Esophagus squamous epithelium (tissue), 5 donors: Measurements from ENCODE around the gene TCF15. TPM values are rescaled to one million over a fixed set of nuclear protein-coding genes. Genes with fewer than 3 reads are reported as not detected.

ENCODE experiments used
- DNase-seq: peaks from one replicate; lab custom pipeline; 2025; lab: John Stamatoyannopoulos, UW
- H3K27ac ChIP-seq, 4 donors: fragments of 200-600 bp; sonication (generic); one replicate each; pipeline ENCODE4 v1.5.1; 2016 to 2019; ENCODE audit warnings: mild to moderate bottlenecking in 1 of 4
- H3K27me3 ChIP-seq, 4 donors: fragments of 200-600 bp; sonication (generic); 1 replicate in 3 of 4; 2 replicates in 1 of 4; pipeline versions ENCODE4 v1.5.1 to v1.6.0; 2017 to 2021; ENCODE audit warnings: antibody characterized with exemption in 1 of 4
- H3K36me3 ChIP-seq, 3 donors: fragments of 200-600 bp; sonication (generic); one replicate each; pipeline ENCODE4 v1.5.1; 2016 to 2019
- H3K4me1 ChIP-seq, 3 donors: fragments of 200-600 bp; sonication (generic); one replicate each; pipeline ENCODE4 v1.5.1; 2017 to 2019
- H3K4me3 ChIP-seq, 4 donors: fragments of 200-600 bp; sonication (generic); 1 replicate in 3 of 4; 2 replicates in 1 of 4; pipeline ENCODE4 v1.5.1; 2016 to 2019; ENCODE audit warnings: mild to moderate bottlenecking in 2 of 4, moderate library complexity in 1 of 4
- H3K9me3 ChIP-seq, 3 donors: fragments of 200-600 bp; sonication (generic); one replicate each; pipeline ENCODE4 v1.5.1; 2016 to 2019
- POLR2A ChIP-seq, 4 donors: fragments of 450-650 bp; IDR thresholded peaks; one replicate each; pipeline ENCODE4 v1.6.1; 2017; ENCODE audit warnings: antibody characterized with exemption in 4 of 4, mild to moderate bottlenecking in 4 of 4, moderate library complexity in 3 of 4
- WGBS, 2 donors: methylation state at CpG; one replicate each; pipeline ENCODE4 v1.1.5; 2018; 5-methylcytosine and 5-hydroxymethylcytosine counted together
- intact Hi-C: fragments of 100-400 bp; cut with DNase I; formaldehyde crosslinking; loops from one replicate; pipeline ENCODE4 v1.15.0; 2022
- total RNA-seq, 4 donors: library from RNA; depleted of rRNA; stranded (reverse); fragments of >200 nt; gene quantifications; one replicate each; pipeline ENCODE4 v1.1.0, GENCODE V29; 2016
- TF ChIP-seq, protein P1 (sequence below), 6 experiments: fragments of 450-650 bp in 4 of 6; fragments of 200-600 bp in 2 of 6; sonication (generic) in 2 of 6; IDR thresholded peaks; one replicate each; pipeline ENCODE4 v1.5.1; 2016 to 2019; ENCODE audit warnings: antibody characterized with exemption in 6 of 6, mild to moderate bottlenecking in 4 of 6, moderate library complexity in 4 of 6
- donor health status: DM: yes; HTN: yes; CAD: no.

Gene TCF15
- total RNA-seq, 4 donors from 2014 or later: not detected

GRCh38 chr20:637559-637958, 27.4 kb upstream of the TCF15 start:
- no peak overlapping the region for H3K4me3 ChIP-seq
- intact Hi-C loops: no loop called here
- H3K4me1 ChIP-seq: peaks cover 0 to 4% (median 0%) of the 10 kb centered on the region in 3 donors
- H3K27ac ChIP-seq: no peak overlapping the region
- peaks cover 0 to 54% (median 0%) of the 10 kb centered on the region in 4 donors for H3K27me3 ChIP-seq
- no peaks in the 10 kb centered on the region for H3K36me3 ChIP-seq
- TF ChIP-seq, protein P1, sequence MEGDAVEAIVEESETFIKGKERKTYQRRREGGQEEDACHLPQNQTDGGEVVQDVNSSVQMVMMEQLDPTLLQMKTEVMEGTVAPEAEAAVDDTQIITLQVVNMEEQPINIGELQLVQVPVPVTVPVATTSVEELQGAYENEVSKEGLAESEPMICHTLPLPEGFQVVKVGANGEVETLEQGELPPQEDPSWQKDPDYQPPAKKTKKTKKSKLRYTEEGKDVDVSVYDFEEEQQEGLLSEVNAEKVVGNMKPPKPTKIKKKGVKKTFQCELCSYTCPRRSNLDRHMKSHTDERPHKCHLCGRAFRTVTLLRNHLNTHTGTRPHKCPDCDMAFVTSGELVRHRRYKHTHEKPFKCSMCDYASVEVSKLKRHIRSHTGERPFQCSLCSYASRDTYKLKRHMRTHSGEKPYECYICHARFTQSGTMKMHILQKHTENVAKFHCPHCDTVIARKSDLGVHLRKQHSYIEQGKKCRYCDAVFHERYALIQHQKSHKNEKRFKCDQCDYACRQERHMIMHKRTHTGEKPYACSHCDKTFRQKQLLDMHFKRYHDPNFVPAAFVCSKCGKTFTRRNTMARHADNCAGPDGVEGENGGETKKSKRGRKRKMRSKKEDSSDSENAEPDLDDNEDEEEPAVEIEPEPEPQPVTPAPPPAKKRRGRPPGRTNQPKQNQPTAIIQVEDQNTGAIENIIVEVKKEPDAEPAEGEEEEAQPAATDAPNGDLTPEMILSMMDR (IDR thresholded peaks at IDR 0.05): no peak
- no peak for TF ChIP-seq POLR2A (IDR thresholded peaks at IDR 0.05)
- DNase-seq: no peak
- 69 to 81% methylated on average over 1 to 2 of the region's 2 CpGs for WGBS, 2 donors
- no peaks in the 10 kb centered on the region for H3K9me3 ChIP-seq

DNA sequence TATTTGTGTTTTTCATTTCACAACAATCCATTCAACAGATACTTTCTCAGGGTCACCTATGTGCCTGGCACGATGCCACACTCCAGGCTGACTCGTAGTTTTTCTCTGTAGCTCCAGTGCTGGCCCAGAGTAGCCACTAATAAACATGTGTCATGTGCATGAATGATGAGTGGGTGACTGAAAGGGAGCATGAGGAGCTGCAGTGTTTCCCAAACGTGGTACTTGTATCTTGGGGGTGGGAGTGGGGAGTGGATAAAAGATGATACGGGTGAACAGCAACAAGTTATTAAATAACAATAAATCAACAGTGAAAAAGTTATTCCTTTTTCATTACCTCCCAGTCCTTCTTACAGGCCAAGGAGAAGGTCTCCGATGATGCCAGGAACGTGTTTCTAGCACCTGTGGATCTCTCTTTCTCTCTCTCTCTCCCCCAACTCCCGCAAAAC, 25.8 kb upstream of the TCF15 start:
- Histone ChIP-seq H3K27ac (no peak overlapping the region), H3K4me1 (no peaks in the 10 kb centered on the region), H3K27me3 (peaks cover 0 to 46% (median 0%) of the 10 kb centered on the region in 4 donors), H3K36me3 (no peaks in the 10 kb centered on the region), H3K9me3 (no peaks in the 10 kb centered on the region), H3K4me3 (no peak overlapping the region)
- intact Hi-C loops: no loop called here
- DNase-seq: no peak
- TF ChIP-seq, protein P1 (IDR thresholded peaks at IDR 0.05): no peak
- no peak for TF ChIP-seq POLR2A (IDR thresholded peaks at IDR 0.05)
- WGBS, 2 donors: 36 to 41% methylated on average over 7 of the region's 7 CpGs

DNA sequence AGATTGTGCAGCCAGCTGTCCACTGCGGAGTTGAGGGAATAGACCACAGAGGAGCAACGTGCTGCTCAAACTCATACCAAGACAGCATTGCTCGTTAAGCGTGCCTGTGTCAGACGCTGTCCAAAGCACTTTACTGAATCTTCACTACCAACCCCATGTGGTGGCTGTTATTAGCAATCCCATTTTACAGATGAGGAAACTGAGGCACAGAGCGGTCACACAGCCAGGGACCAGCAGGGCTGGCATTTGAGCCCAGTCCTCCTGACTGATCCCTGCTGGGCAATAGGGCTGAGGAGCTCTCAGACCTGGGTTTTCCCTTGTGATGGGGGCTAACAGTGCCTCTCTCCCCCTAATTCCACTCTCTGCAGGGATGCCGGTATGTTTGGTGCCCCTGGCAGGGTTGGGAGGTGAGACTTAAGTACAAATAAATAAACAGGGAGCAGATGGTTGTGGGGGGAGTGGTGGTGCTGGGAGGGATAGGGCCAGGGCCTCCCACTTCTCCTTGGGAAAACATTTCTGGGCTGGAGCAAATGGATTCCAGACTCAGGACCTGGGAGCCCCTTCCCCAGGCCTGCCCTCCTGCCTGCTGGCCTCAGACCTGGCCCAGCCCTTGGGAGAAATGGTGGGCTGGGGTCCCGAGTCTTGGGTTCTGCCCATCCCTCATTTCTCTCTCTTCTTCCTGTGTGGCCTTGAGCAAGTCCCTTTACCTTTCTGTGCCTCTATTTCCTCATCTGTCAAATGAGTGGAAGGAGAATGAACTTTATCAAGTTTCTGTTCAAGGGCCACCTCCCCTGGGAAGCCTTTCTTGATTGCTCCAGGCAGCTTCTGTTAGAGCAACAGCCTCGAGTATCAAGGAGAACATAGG, 25.2 kb upstream of the TCF15 start:
- intact Hi-C loops: no loop called here
- no peaks in the 10 kb centered on the region for H3K36me3 ChIP-seq
- no peak for DNase-seq
- WGBS, 2 donors: 57 to 65% methylated on average over 3 to 9 of the region's 9 CpGs
- H3K9me3 ChIP-seq: no peaks in the 10 kb centered on the region
- no peak overlapping the region for H3K27ac ChIP-seq
- H3K4me3 ChIP-seq: no peak overlapping the region
- no peaks in the 10 kb centered on the region for H3K4me1 ChIP-seq
- H3K27me3 ChIP-seq: peaks cover 0 to 47% (median 0%) of the 10 kb centered on the region in 4 donors
- no peak for TF ChIP-seq POLR2A (IDR thresholded peaks at IDR 0.05)
- TF ChIP-seq, protein P1 (IDR thresholded peaks at IDR 0.05): no peak

DNA sequence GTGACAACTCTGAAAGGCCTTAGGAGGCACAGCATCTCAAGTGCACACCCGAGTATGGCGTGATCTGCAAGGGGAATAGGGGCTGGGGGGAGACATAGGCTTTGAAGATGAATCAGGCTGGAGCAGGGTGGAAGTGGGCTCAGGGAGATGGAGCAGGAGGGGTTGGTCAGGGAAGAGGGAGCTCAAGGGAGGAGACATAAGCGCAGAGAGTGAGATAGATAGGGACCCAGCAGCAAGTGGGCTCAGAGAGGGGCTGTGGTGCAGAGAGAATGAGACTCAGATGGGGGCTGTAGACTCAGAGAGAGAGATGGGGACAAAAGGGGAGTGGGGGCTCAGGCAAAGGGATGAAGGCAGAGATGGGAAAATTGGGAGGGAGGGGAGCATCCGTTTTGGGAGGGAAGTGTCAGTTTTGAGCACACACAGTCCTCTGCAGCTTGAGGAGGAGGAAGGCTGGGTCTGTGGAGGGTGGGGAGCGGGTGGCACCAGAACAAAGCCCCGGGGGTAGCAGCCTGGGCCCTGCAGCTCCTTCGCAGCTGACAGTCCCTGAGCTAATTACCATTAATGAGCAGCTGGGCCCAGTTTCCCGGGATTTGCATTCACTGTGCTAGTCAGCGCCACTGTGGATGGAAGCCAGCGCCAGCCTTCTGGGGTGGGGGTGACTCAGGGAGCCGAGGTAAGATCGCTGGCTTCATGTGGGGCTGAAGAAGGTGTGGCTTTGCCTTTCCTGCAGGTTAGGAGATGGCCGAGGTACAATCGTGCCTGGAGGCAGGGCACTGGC, 24.2 kb upstream of the TCF15 start:
- TF ChIP-seq POLR2A (IDR thresholded peaks at IDR 0.05): no peak
- TF ChIP-seq, protein P1 (IDR thresholded peaks at IDR 0.05): no peak
- no peak overlapping the region for H3K27ac ChIP-seq
- H3K27me3 ChIP-seq: peaks cover 0 to 55% (median 0%) of the 10 kb centered on the region in 4 donors
- no peak overlapping the region for H3K4me3 ChIP-seq
- no peak for DNase-seq
- 57 to 63% methylated on average over 6 to 8 of the region's 14 CpGs for WGBS, 2 donors
- H3K9me3 ChIP-seq: no peaks in the 10 kb centered on the region
- H3K4me1 ChIP-seq: no peaks in the 10 kb centered on the region
- intact Hi-C loops: no loop called here
- H3K36me3 ChIP-seq: no peaks in the 10 kb centered on the region

DNA sequence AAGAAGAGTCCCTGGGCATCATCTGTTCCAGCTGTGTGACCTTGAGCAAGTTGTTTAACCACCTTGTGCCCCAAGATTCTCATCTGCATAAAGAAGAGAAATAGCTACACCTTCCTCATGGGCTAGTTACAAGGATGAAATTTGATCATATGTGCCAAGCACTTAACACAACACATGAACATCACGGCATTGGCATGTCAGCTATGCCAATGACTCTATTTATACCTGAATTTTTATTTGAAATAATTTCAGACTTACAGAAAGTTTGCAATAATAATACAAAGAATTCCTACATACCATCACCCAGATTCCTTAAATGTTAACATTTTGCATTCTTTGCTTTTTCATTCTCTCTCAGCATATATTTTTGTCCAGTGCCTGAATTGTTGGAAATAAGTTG, 21.0 kb upstream of the TCF15 start:
- DNase-seq: no peak
- intact Hi-C loops: no loop called here
- no peak overlapping the region for H3K4me3 ChIP-seq
- H3K9me3 ChIP-seq: no peaks in the 10 kb centered on the region
- no peak overlapping the region for H3K27ac ChIP-seq
- TF ChIP-seq, protein P1 (IDR thresholded peaks at IDR 0.05): no peak
- no peak for TF ChIP-seq POLR2A (IDR thresholded peaks at IDR 0.05)
- 40 to 50% methylated on average over 1 of the region's 1 CpG for WGBS, 2 donors
- peaks cover 0 to 48% (median 0%) of the 10 kb centered on the region in 4 donors for H3K27me3 ChIP-seq
- no peaks in the 10 kb centered on the region for H3K4me1 ChIP-seq
- H3K36me3 ChIP-seq: no peaks in the 10 kb centered on the region
